Duodenal mucosa (tissue), 2 donors: ENCODE measurements around the gene BUB1B.

Experiments
- H3K27ac ChIP-seq: one replicate; pipeline ENCODE4 v1.7.0; 2013; ENCODE audit warnings: low read depth, low read length
- H3K27me3 ChIP-seq, 2 donors: one replicate each; pipeline ENCODE4 v1.7.0; 2013; ENCODE audit warnings: low read length in 2 of 2, control low read depth in 1 of 2; ENCODE audit not compliant: insufficient read depth in 2 of 2, control insufficient read depth in 1 of 2
- H3K36me3 ChIP-seq, 2 donors: one replicate each; pipeline ENCODE4 v1.7.0; 2013; ENCODE audit warnings: low read length in 2 of 2, control low read depth in 1 of 2; ENCODE audit not compliant: insufficient read depth in 2 of 2, control insufficient read depth in 1 of 2
- H3K4me1 ChIP-seq, 2 donors: one replicate each; pipeline ENCODE4 v1.7.0; 2013; ENCODE audit warnings: low read length in 2 of 2, control low read depth in 1 of 2; ENCODE audit not compliant: insufficient read depth in 2 of 2, control insufficient read depth in 1 of 2
- H3K4me3 ChIP-seq, 2 donors: one replicate each; pipeline ENCODE4 v1.7.0; 2013; ENCODE audit warnings: low read length in 2 of 2, low read depth in 1 of 2
- H3K9ac ChIP-seq, 2 donors: one replicate each; pipeline ENCODE4 v1.7.0; 2013; ENCODE audit warnings: low read length in 2 of 2, low read depth in 1 of 2
- H3K9me3 ChIP-seq, 2 donors: one replicate each; pipeline ENCODE4 v1.7.0; 2013; ENCODE audit warnings: low read length in 2 of 2, control low read depth in 1 of 2; ENCODE audit not compliant: control insufficient read depth in 1 of 2

The BUB1B gene

GRCh38 chr15:40229316-40229715 lies 68.4 kb downstream of the BUB1B start:
- Histone ChIP-seq H3K36me3 (no peaks in the 10 kb centered on the region), H3K9me3 (no peaks in the 10 kb centered on the region), H3K4me1 (no peaks in the 10 kb centered on the region), H3K4me3 (no peak overlapping the region), H3K9ac (no peak overlapping the region), H3K27ac (no peak overlapping the region), H3K27me3 (no peaks in the 10 kb centered on the region)

DNA sequence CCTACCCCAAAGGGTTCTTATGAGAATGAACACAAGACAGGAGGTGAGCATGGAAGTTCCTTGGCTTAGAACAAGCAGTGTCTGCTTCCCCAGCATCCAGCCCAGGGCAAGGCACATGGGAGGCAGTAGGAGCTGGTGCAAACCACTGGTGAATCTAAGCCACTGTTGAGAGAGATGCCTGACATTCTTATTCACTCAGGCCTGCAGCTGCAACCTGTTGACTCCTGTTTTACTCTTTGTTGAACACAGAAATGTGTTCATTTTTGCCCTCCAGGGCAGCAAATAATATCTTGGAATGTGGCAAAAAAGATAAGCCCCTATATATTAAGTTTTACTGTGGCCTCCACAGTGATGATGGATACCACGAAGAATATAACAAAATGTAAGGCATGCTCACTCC lies 69.1 kb downstream of the BUB1B start:
- no peak overlapping the region for H3K9ac ChIP-seq
- no peaks in the 10 kb centered on the region for H3K27me3 ChIP-seq
- H3K4me3 ChIP-seq = no peak overlapping the region
- H3K4me1 ChIP-seq = no peaks in the 10 kb centered on the region
- no peaks in the 10 kb centered on the region for H3K9me3 ChIP-seq
- no peak overlapping the region for H3K27ac ChIP-seq
- no peaks in the 10 kb centered on the region for H3K36me3 ChIP-seq

GRCh38 chr15:40232625-40233070 lies 71.8 kb downstream of the BUB1B start:
- no peak overlapping the region for H3K27ac ChIP-seq
- no peaks in the 10 kb centered on the region for H3K36me3 ChIP-seq
- no peak overlapping the region for H3K9ac ChIP-seq
- H3K4me3 ChIP-seq = no peak overlapping the region
- no peaks in the 10 kb centered on the region for H3K4me1 ChIP-seq
- H3K27me3 ChIP-seq = no peaks in the 10 kb centered on the region
- no peaks in the 10 kb centered on the region for H3K9me3 ChIP-seq

DNA sequence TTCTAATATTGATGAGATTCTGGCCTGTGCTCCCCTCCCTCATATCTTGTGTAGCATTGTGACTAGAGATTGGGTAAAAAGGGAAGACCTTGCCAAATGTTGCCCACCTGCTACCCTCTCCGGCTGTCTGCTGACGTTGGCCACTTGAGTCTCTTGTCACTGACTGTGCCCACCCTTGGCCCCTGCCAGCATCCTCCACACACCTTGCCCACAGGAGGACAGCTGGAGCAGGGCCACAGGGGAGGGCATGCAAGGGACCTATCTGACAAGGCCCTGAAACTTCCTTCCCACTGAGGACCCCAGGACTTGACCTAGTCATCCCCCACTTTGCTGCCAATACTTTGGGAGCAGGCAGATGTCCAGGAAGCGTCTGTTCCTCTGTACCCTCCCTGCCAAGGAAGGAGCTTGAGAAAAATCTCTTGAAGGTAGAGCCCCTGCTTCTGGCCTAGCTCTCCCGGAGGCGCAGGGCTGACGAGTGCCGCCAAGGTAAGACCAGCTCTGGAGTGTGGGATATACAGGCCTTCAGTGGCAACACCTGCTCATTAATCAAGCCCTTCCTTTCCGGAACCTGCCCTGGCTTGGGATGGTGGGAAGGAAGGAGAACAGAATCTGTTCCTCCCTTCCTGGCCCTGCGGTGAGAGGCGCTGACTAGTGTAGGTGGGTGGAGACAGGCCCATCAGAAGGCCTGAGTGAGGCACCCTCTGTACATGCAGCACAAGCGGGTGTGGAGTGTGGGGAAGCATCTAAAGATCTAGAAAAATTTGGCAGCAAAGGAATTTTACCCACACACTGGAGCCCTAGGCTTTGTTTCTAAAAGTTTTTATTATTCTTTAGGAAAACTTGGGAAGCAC lies 73.1 kb downstream of the BUB1B start:
- no peak overlapping the region for H3K4me3 ChIP-seq
- H3K27ac ChIP-seq = no peak overlapping the region
- H3K27me3 ChIP-seq = peaks cover 0 to 5% of the 10 kb centered on the region in 2 donors
- peaks cover 0 to 5% of the 10 kb centered on the region in 2 donors for H3K4me1 ChIP-seq
- H3K9me3 ChIP-seq = no peaks in the 10 kb centered on the region
- no peak overlapping the region for H3K9ac ChIP-seq
- H3K36me3 ChIP-seq = no peaks in the 10 kb centered on the region

GRCh38 chr15:40234783-40235182 lies 73.9 kb downstream of the BUB1B start:
- no peak overlapping the region for H3K4me3 ChIP-seq
- peaks cover 0 to 11% of the 10 kb centered on the region in 2 donors for H3K27me3 ChIP-seq
- H3K27ac ChIP-seq = no peak overlapping the region
- H3K9me3 ChIP-seq = no peaks in the 10 kb centered on the region
- H3K4me1 ChIP-seq = peaks cover 0 to 6% of the 10 kb centered on the region in 2 donors
- no peak overlapping the region for H3K9ac ChIP-seq
- no peaks in the 10 kb centered on the region for H3K36me3 ChIP-seq

DNA sequence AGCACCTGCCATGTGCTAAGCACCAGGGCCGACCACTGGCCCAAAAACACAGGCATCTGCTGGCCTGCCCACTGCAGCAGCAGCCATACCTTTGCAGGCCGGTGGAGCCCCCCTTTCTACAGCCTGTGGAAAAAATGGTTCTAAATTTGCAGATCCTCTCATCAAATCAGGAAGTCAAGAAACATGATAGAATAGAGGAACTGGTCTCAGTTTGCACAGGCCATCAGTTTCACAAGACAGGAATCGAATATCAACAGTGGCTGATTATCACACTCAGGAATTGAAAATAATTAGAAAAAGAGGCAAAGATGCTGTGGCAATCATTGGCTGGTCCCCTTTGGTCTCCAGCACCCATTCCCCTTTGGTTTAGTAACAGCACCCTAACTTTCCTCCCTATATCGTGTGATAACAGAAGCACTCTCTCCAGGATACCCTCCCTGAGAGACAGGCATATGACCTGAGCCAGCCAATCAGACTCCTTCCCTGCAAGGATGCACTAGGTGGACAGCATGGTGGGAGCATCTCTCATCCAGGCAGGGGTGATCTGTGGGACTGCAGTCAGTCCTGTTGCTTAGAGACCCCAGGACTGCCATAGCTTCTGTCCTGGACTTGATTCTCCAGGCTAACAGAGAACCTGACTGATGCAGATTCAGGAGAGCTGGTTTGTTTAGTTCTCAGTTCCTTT lies 74.5 kb downstream of the BUB1B start:
- Histone ChIP-seq H3K9me3 (no peaks in the 10 kb centered on the region), H3K4me1 (peaks cover 0 to 6% of the 10 kb centered on the region in 2 donors), H3K36me3 (no peaks in the 10 kb centered on the region), H3K27me3 (peaks cover 4 to 11% of the 10 kb centered on the region in 2 donors), H3K27ac (no peak overlapping the region), H3K4me3 (no peak overlapping the region), H3K9ac (no peak overlapping the region)

DNA sequence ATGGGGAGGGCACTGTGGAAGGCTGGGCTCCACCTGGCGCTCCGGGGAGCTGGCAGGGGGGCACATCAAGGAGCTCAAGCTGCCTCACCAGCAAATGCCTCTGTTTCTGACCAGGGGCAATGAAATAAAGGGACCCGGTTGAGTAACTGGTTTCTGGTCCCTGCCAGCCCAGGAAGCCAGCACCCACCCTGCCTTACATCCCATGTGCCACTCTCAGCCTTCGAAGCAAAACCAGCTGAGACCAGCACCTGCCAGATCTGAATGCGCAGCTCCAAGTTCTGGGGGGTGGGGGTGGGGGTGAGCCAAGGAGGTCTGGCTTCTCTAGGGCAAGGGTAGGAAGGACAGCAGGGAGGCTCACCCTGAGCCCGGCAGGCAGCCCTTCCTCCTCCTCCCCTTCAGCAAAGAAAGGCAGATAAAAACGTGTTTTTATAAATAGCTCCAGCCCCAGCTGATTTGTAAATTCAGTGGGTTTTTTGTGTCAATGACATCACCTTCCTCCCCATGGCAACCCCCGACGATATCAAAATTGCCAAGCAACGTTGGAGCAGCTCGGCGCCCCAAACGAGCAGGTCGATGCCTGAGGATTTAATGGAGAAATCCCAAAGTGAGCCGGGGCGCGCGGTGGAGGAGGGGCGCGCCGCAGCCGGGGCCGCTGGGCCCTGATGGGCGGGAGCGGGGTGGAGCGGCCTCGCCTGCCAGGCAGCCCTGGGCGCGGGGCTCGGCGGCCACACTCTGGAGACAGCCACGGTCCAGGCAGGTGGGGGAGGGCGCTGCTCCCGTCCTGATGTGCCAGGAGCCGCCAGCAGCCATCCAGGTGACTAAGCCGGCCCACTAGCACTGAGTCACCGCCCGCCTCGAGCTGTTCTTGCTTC lies 77.9 kb downstream of the BUB1B start, which contains the start of gene PAK6:
TSS of gene PAK6 (plus strand) at position 532 of the 872 bp plus-strand sequence. CDS start 25,723 bp downstream, outside the sequence.
- H3K27ac ChIP-seq = peak within 1 kb of the TSS; percentile 44

DNA sequence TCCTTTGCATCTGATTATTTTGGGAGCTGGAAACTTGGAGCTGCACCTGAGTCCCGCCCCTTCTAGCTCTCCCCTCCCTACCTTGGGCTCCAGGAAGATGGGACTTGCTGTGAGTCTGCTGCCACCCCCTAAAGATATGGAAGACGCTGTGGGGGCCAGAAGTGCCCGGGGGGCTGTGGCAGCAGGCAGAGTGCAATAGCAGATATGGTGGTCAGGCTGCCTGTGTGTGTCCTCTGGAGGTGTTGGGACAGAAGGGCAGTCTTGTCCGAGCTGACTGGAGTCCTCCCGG lies 78.5 kb downstream of the BUB1B start:
- H3K9ac ChIP-seq = peak overlapping the region in 1 of 2 donors; percentile 2

More for the DNA sequence above, 77.9 kb downstream of the BUB1B start, which contains the start of gene PAK6:
- Histone ChIP-seq H3K36me3 (no peaks in the 10 kb centered on the region), H3K9ac (peak within 1 kb of the TSS in 1 of 2 donors; percentile 2), H3K4me3 (peak within 1 kb of the TSS; percentile 43 to 45), H3K9me3 (no peaks in the 10 kb centered on the region), H3K4me1 (peaks cover 0 to 6% of the 10 kb centered on the region in 2 donors), H3K27me3 (peaks cover 4 to 11% of the 10 kb centered on the region in 2 donors)

DNA sequence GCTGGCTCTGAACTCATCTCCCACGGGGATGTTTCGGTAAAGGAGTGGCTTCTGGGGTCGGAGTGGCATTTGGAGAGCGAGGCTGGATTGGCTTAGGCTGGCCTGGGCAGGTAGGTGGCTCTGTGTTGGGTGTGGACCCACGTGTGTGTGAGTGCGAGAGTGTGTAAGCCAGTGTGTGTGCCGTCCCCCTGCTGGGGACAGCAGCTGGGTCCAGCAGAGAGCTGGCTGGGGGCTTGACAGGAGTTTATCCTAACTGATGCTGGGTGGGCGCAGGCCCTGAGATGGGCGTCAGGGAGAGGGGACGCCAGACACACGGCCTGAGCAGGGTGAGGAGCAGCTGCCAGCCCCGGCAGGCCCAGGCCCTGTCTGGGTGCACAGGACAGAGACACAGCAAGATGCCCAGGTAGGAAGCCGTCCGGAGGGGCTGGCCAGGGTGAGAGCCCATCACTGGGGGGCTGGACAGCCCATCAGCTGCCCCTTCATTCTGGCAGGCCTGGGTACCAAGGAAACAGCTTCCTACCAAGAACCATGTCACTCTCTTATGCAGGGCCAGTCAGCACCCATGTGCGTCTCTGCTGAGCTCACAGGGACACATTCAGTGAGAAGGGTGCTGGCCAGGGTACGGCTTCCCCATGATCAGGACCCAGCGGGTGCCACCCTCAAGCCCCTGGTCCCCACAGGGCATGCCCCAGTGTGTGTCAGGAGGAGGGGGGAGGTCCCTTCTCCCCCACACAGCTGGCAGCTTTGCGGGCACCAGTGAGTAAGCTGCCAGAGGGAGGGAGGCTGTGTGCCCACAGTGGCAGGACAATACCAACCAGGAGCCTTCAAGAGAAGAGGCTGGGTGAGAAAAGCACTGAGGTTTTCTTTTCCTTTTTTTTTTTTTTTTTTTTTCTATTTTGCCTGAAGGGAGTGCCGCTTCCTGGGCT lies 79.1 kb downstream of the BUB1B start:
- H3K9me3 ChIP-seq = no peaks in the 10 kb centered on the region
- peak overlapping the region in 1 of 2 donors; percentile 2 for H3K9ac ChIP-seq
- H3K27me3 ChIP-seq = peaks cover 4 to 11% of the 10 kb centered on the region in 2 donors
- H3K4me3 ChIP-seq = no peak overlapping the region
- H3K4me1 ChIP-seq = peaks cover 0 to 6% of the 10 kb centered on the region in 2 donors
- H3K27ac ChIP-seq = peak overlapping the region; percentile 44
- H3K36me3 ChIP-seq = no peaks in the 10 kb centered on the region

More for the DNA sequence above, 78.5 kb downstream of the BUB1B start:
- Histone ChIP-seq H3K4me1 (peaks cover 0 to 6% of the 10 kb centered on the region in 2 donors), H3K4me3 (peak overlapping the region; percentile 43 to 45), H3K27me3 (peaks cover 4 to 11% of the 10 kb centered on the region in 2 donors), H3K36me3 (no peaks in the 10 kb centered on the region), H3K9me3 (no peaks in the 10 kb centered on the region), H3K27ac (peak overlapping the region; percentile 44)
